Loucy (cell line): Measurements from ENCODE around the gene KCTD4.
"Not testable (repeated sequence)": the region's sequence is repeated elsewhere in the genome, so short reads cannot be mapped to it uniquely, and the experiment has no call there.

Experiments
- H2AFZ ChIP-seq: fragments of 200-600 bp; sonication (generic); 2 replicates; pipeline ENCODE4 v1.6.0; 2016; ENCODE audit warnings: antibody characterized with exemption, mild to moderate bottlenecking, low read length, moderate library complexity
- H3F3A ChIP-seq: fragments of 200-600 bp; 2 replicates; pipeline ENCODE4 v1.6.0; 2016; ENCODE audit warnings: antibody characterized with exemption, low read depth, mild to moderate bottlenecking
- H3K27me3 ChIP-seq: fragments of 200-600 bp; sonication (generic); 2 replicates; pipeline ENCODE4 v1.6.1; 2014; ENCODE audit warnings: low read length, mild to moderate bottlenecking; ENCODE audit not compliant: insufficient read depth, poor library complexity, severe bottlenecking
- H3K36me3 ChIP-seq: fragments of 200-600 bp; sonication (generic); 2 replicates; pipeline ENCODE4 v1.6.1; 2016; ENCODE audit warnings: low read length; ENCODE audit not compliant: insufficient read depth
- H3K4me1 ChIP-seq: fragments of 200-600 bp; sonication (generic); 2 replicates; pipeline ENCODE4 v1.5.1; 2014; ENCODE audit warnings: low read length, mild to moderate bottlenecking; ENCODE audit not compliant: insufficient read depth, poor library complexity, severe bottlenecking
- H3K4me2 ChIP-seq: fragments of 200-600 bp; sonication (generic); 2 replicates; pipeline ENCODE4 v1.6.0; 2014; ENCODE audit warnings: antibody characterized with exemption, low read length, low read depth, mild to moderate bottlenecking; ENCODE audit not compliant: poor library complexity, severe bottlenecking
- H3K4me3 ChIP-seq: fragments of 200-600 bp; sonication (generic); 2 replicates; pipeline ENCODE4 v1.5.1; 2014; ENCODE audit warnings: low read length, mild to moderate bottlenecking, mixed read lengths; ENCODE audit not compliant: poor library complexity, severe bottlenecking
- H3K79me2 ChIP-seq: fragments of 200-600 bp; sonication (generic); 2 replicates; pipeline ENCODE4 v1.6.1; 2014; ENCODE audit warnings: low read length; ENCODE audit not compliant: insufficient read depth
- H3K9ac ChIP-seq: fragments of 200-600 bp; sonication (generic); 2 replicates; pipeline ENCODE4 v1.6.0; 2014; ENCODE audit warnings: mild to moderate bottlenecking, low read depth, low read length, moderate library complexity; ENCODE audit not compliant: poor library complexity, severe bottlenecking
- H3K9me2 ChIP-seq: fragments of 200-600 bp; sonication (generic); replicated peaks from 2 replicates; pipeline ENCODE4 v1.6.1; 2016; ENCODE audit warnings: low read depth, low read length, mixed read lengths
- H3K9me3 ChIP-seq: fragments of 200-600 bp; sonication (generic); 2 replicates; pipeline ENCODE4 v1.6.1; 2014; ENCODE audit warnings: mild to moderate bottlenecking, antibody characterized with exemption, low read length, low read depth; ENCODE audit not compliant: insufficient read depth
- H4K20me1 ChIP-seq: fragments of 200-600 bp; sonication (generic); 2 replicates; pipeline ENCODE4 v1.6.0; 2014; ENCODE audit warnings: antibody characterized with exemption, low read length, mild to moderate bottlenecking; ENCODE audit not compliant: insufficient read depth, poor library complexity, severe bottlenecking
- CTCF ChIP-seq: fragments of 200-600 bp; sonication (generic); conservative IDR thresholded peaks from 2 replicates; pipeline ENCODE4 v1.5.1; 2014; ENCODE audit warnings: mild to moderate bottlenecking, antibody characterized with exemption, low read length
- EZH2phosphoT487 ChIP-seq: fragments of 200-600 bp; IDR thresholded peaks from 2 replicates; pipeline ENCODE4 v1.6.1; 2018; ENCODE audit warnings: antibody characterized with exemption, mild to moderate bottlenecking, moderate library complexity, borderline replicate concordance

Gene KCTD4

DNA sequence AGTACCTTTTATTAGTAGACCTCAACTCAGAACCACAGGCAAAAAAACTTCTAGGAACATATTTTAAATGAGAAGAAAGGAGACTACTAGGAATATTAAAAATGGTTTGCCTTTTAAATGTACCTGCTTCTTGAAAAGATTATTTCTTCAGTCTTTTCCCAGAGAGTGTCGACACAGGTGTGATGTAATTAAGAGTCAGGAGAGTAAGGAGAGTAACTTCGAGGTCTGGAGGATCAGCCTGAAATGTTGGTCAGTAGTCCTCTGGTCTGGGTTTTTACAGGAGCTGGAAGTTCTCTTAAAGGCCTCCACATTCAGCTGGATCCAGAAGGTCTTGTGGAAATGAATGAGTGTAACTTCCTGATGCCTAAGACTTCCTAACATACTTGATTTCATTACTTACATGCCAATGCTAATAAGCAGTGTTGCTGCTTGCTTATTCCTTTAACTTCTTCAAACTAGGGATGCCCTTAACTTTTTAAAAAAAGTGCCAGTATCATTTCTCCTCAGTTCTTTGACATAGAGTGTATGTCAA, at the start of gene KCTD4:
Gene KCTD4, minus strand, starts transcription at position 345 of the 532 bp plus-strand sequence. CDS start 6,478 bp downstream, outside the sequence.
- Histone ChIP-seq H3F3A (no peaks in the 10 kb centered on the region), H3K36me3 (peaks cover 4% of the 10 kb centered on the region; the same call in 1 of the 2 replicates), H4K20me1 (no peaks in the 10 kb centered on the region), H3K9ac (no peak within 1 kb of the TSS), H3K79me2 (no peaks in the 10 kb centered on the region), H2AFZ (no peak within 1 kb of the TSS), H3K9me2 (no peaks in the 10 kb centered on the region), H3K4me2 (peak within 1 kb of the TSS; percentile 26), H3K4me1 (peaks cover 8% of the 10 kb centered on the region), H3K9me3 (no peaks in the 10 kb centered on the region), H3K4me3 (no peak within 1 kb of the TSS), H3K27me3 (no peaks in the 10 kb centered on the region)
- no peak for TF ChIP-seq CTCF
- TF ChIP-seq EZH2phosphoT487 = no peak

DNA sequence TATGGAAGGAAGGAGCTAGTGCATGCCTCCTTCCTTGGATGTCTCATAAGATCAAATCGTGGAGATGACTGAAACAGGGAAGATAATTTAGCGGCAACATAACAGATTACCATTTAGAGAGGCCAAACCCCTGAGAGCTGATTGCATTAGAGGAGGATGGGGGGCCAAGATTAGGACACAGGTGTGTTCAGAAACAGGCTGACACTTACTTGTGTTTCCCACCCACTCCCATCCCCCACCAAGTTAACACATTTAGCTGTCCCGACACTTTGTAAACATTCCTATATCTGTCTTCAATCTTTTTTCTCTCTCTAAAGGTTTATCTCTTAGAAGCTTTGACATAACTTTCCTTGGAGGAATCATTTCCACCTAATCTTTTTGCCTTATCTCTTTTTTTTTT, 48.8 kb upstream of the KCTD4 start:
- no peaks in the 10 kb centered on the region for H3K9me2 ChIP-seq
- no peak overlapping the region for H2AFZ ChIP-seq
- H3K9ac ChIP-seq = no peak overlapping the region
- H3K4me1 ChIP-seq = no peaks in the 10 kb centered on the region
- no peaks in the 10 kb centered on the region for H4K20me1 ChIP-seq
- H3F3A ChIP-seq = no peaks in the 10 kb centered on the region
- no peak overlapping the region for H3K4me2 ChIP-seq
- peaks cover 9% of the 10 kb centered on the region; the same call in 1 of the 2 replicates for H3K36me3 ChIP-seq
- no peaks in the 10 kb centered on the region for H3K79me2 ChIP-seq
- H3K4me3 ChIP-seq = no peak overlapping the region
- TF ChIP-seq CTCF (no peak), EZH2phosphoT487 (no peak)
- H3K9me3 ChIP-seq = no peaks in the 10 kb centered on the region
- H3K27me3 ChIP-seq = no peaks in the 10 kb centered on the region

DNA sequence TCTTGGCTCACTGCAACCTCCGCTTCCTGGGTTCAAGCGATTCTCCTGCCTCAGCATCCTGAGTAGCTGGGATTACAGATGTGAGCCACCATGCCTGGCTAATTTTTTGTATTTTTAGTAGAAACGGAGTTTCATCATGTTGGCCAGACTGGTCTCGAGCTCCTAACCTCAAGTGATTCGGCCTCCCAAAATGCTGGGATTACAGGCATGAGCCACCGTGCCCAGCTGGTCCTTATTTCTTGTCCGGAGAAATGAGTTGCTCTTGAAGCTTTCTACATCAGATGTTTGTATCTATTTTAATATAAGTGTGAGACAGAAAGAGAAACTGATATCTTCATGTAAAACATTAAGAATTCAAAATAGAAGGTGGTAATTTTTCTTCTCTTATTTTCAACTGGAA, 43.9 kb upstream of the KCTD4 start:
- H3K27me3 ChIP-seq = not testable (repeated sequence)

GRCh38 chr13:45243077-45243476, 42.2 kb upstream of the KCTD4 start:
- TF ChIP-seq EZH2phosphoT487 (no peak), CTCF (no peak)
- Histone ChIP-seq H3K36me3 (0 out of 2 replicates have a peak, but pooled peaks cover 2% of the 10 kb centered on the region), H3K9me2 (no peaks in the 10 kb centered on the region), H3K27me3 (no peaks in the 10 kb centered on the region), H3K4me1 (no peaks in the 10 kb centered on the region), H3K4me3 (no peak overlapping the region), H2AFZ (no peak overlapping the region), H4K20me1 (no peaks in the 10 kb centered on the region), H3K4me2 (no peak overlapping the region), H3K79me2 (no peaks in the 10 kb centered on the region), H3F3A (no peaks in the 10 kb centered on the region), H3K9ac (no peak overlapping the region), H3K9me3 (no peaks in the 10 kb centered on the region)

More for the DNA sequence above, 43.9 kb upstream of the KCTD4 start:
- H4K20me1 ChIP-seq, H2AFZ ChIP-seq, H3F3A ChIP-seq, H3K4me3 ChIP-seq, H3K9me2 ChIP-seq, H3K79me2 ChIP-seq, H3K4me2 ChIP-seq, H3K9ac ChIP-seq, H3K4me1 ChIP-seq, H3K36me3 ChIP-seq, H3K9me3 ChIP-seq: not testable (repeated sequence)
